HG02623 (cell line): ENCODE measurements around the gene NRN1L.
"Not testable (repeated sequence)": the region's sequence is repeated elsewhere in the genome, so short reads cannot be mapped to it uniquely, and the experiment has no call there.

Experiments used
- ATAC-seq: cut with Tn5 transposase; IDR thresholded peaks from one replicate; pipeline ENCODE4 v1.9.1; 2021; ENCODE audit warnings: moderate library complexity; ENCODE audit not compliant: unreplicated experiment

The NRN1L gene

GRCh38 chr16:67884684-67885083, at the start of gene NRN1L:
TSS of gene NRN1L (plus strand) at chr16:67884885. CDS start at chr16:67884904, 19 bp downstream.
- no peak for ATAC-seq

GRCh38 chr16:67837190-67837589, 47.5 kb upstream of the NRN1L start:
- not testable (repeated sequence) for ATAC-seq

- no peak for ATAC-seq
Observed at GRCh38 chr16:67837811-67838210, 46.9 kb upstream of the NRN1L start.

GRCh38 chr16:67841198-67841815, 43.4 kb upstream of the NRN1L start:
- no peak for ATAC-seq

GRCh38 chr16:67841816-67842508, 42.7 kb upstream of the NRN1L start, which contains the start of gene THAP11:
TSS of gene THAP11 (plus strand) at chr16:67842320. CDS start at chr16:67842555, 235 bp downstream.
- peak; percentile 38 for ATAC-seq

GRCh38 chr16:67842509-67843342, 42.0 kb upstream of the NRN1L start:
- ATAC-seq, result peak; percentile 6

- ATAC-seq, result no peak
Observed at GRCh38 chr16:67843343-67843765, 41.3 kb upstream of the NRN1L start.

- ATAC-seq, result no peak
Observed at GRCh38 chr16:67844497-67844896, 40.2 kb upstream of the NRN1L start.

GRCh38 chr16:67845291-67846062, 39.2 kb upstream of the NRN1L start:
- no peak for ATAC-seq

GRCh38 chr16:67846063-67846319, 38.7 kb upstream of the NRN1L start:
- no peak for ATAC-seq

- peak; percentile 61 for ATAC-seq
Observed at GRCh38 chr16:67846320-67847063, 38.2 kb upstream of the NRN1L start, which contains the start of gene NUTF2. TSS of gene NUTF2 (plus strand) at chr16:67846933. CDS start at chr16:67865131, 18,198 bp downstream.

GRCh38 chr16:67847064-67847861, 37.4 kb upstream of the NRN1L start, which contains the start of gene CENPT:
TSS of gene CENPT (minus strand) at chr16:67847693. CDS start at chr16:67833859, 13,834 bp downstream.
- ATAC-seq, result peak; percentile 37

GRCh38 chr16:67848118-67848517, 36.6 kb upstream of the NRN1L start:
- ATAC-seq, result no peak

- ATAC-seq, result no peak
Observed at GRCh38 chr16:67853670-67854069, 31.0 kb upstream of the NRN1L start.

GRCh38 chr16:67855789-67856188, 28.9 kb upstream of the NRN1L start:
- ATAC-seq, result no peak

GRCh38 chr16:67856927-67857546, 27.6 kb upstream of the NRN1L start:
- ATAC-seq, result no peak

GRCh38 chr16:67857547-67858233, 27.0 kb upstream of the NRN1L start:
- ATAC-seq, result no peak

- ATAC-seq, result no peak
Observed at GRCh38 chr16:67858500-67858899, 26.2 kb upstream of the NRN1L start.
